Right renal cortex interstitium (tissue), 3 donors: Measurements from ENCODE around the gene VAV2. TPM values are rescaled to one million over a fixed set of nuclear protein-coding genes. Genes with fewer than 3 reads are reported as not detected.

Experiments
- DNase-seq, 3 donors: peaks; one replicate each; pipeline ENCODE4 v3.0.0-alpha.2; 2013; ENCODE audit warnings: low read depth in 3 of 3, low spot score in 2 of 3
- polyA plus RNA-seq, 3 donors: library from polyadenylated mRNA; unstranded; fragments of 120-200 nt; gene quantifications; one replicate each; pipeline ENCODE4 v1.2.1, GENCODE V29; 2013; ENCODE audit not compliant: insufficient read length in 3 of 3

The VAV2 gene
- polyA plus RNA-seq, 3 donors = 34.2 to 34.8 (median 34.8) TPM

DNA sequence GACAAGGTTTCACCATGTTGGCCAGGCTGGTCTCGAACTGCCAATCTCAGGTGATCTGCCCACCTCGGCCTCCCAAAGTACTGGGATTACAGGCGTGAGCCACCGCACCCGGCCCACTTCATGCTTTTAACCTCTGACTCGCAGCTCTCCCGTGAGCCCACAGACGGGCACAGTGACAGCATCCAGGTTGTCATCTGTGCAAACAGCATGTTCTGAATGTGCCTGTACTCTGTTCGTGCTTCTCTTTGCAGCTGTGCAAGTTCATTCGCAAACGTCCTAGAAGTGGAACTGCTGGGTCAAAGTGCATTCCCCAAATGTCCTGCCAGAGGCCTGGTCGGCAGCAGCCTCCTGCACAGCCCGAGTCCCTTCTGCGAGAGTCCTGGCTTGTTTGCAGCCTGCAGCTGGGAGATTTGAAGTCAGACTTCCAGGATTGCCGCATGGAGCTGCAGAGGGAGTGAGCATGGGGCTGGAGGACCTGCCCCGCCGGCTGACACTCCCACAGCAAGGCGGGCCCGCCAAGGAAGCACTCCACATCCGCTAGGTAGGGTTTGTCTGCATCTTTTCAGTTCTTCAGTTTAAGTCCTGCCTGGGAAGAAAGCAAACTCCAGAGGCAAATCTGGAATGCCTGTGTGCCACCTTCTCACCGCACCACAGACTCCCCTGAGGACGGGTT, 36.6 kb upstream of the VAV2 start:
- no peak for DNase-seq

DNA sequence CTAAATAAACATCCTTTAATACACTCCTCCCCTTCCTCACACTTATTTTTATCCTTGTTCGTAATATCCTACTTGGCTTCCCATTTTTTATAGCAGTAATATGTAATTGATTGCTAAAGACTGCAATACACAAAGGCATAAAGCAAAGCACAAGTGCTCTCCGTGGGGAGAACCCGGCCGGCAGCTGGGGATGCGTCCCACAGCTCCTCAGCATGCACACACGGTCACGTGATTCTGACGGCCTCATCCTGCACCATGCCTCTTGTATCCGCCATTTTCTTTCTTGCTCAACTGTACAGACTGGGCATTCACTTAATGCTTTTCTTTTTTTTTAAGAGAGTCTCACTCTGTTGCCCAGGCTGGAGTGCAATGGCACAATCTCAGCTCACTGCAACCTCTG, 36.0 kb upstream of the VAV2 start:
- DNase-seq = no peak

DNA sequence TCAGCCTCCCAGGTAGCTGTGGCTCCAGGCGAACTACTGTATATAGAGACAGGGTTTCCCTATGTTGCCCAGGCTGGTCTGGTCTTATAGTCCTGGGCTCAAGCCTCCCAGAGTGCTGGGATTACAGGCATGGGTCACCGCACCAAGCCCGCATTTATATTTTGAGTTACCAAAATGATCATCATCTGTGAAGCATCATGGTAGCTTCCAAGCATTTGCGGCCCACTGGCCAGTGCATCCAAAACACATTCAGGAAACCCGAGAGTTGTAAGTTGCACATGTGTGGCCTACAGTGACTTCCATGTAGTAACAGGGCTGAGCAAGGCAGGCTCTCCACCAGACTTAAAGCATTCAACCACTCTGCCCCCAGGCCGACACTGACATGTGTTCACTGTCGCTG, 35.4 kb upstream of the VAV2 start:
- no peak for DNase-seq

DNA sequence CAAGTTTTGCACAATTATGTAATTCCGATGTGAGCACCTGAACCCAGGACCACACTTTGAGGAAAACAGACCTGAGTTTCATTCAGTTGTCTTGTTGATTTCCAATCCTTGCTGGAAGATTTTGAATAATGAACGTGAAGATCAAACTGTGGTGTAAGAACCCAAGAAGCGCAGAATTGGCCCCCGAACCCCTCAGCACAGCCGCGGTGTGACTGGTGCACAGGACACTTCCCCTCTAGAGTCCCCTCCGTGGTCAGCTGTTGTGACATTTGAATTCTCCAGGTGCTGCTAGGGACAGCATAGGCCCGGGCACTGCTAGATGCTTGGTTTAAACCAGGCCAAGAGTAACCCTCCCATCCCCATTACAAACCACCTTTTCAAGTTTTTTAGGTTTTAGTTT, 34.9 kb upstream of the VAV2 start:
- DNase-seq = no peak

DNA sequence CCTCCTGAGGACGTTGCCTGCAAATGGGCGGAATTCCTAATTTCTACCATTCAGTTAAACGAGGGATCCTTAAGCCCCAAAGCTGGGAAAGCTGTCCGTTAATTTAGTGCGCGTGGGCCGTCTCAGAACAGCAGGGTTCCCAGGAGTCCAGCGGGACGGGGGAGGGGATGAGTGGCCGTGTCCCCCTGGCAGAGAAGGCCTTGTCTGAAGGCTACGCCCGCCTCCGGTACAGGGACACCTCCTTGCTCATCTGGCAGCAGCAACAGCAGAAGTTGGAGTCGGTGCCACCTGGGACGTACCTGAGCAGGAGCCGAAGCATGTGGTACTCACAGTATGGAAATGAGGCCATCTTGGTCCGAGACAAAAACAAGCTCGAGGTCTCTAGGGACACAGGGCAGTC, 34.5 kb upstream of the VAV2 start:
- no peak for DNase-seq

DNA sequence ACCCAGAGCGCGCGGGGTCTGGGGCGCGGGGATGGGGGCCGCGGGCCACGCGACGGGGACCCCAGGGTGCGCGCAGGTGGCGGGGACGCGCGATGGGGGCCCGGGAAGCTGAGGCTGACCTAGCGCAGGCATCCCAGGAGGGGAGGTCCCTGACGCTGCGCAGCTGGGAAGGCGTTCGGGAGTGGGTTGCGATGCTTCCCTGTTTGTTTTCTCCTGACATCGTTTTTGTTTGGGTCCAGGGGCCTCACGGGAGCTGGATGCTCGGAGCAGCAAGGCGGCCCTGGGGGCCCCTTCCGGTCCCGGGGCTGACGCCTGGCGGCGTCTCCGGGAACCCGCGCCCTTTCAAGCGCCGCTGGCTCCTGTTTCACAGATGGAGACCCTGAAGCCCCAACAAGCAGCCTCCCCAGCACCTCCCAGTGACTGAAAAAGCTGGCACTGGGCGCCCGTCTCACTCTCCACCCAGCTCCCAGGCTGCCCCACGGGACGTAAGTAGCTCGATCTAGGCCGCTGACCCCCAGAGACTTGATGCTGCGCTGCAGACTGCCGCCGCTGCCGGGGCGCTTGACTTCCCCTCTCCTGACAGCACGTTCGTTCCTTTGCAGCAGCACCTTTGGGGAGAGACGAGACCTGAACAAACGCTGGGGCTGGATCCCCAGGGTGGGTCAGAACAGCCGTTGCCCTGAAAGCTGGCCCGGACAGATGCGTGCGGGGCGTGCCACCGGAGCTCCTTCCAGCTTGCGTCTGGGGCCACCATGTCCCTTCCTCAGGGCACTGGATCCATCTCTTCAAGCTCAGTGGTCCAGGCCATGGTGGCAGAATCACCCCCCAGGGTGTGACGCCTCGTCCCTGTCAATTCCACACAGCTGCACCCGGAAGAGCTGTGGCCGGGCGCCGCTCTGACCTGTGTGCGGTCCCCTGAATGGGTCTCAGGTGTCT, 33.8 kb upstream of the VAV2 start:
- peak in 2 of 3 donors; percentile 16 to 29 for DNase-seq

DNA sequence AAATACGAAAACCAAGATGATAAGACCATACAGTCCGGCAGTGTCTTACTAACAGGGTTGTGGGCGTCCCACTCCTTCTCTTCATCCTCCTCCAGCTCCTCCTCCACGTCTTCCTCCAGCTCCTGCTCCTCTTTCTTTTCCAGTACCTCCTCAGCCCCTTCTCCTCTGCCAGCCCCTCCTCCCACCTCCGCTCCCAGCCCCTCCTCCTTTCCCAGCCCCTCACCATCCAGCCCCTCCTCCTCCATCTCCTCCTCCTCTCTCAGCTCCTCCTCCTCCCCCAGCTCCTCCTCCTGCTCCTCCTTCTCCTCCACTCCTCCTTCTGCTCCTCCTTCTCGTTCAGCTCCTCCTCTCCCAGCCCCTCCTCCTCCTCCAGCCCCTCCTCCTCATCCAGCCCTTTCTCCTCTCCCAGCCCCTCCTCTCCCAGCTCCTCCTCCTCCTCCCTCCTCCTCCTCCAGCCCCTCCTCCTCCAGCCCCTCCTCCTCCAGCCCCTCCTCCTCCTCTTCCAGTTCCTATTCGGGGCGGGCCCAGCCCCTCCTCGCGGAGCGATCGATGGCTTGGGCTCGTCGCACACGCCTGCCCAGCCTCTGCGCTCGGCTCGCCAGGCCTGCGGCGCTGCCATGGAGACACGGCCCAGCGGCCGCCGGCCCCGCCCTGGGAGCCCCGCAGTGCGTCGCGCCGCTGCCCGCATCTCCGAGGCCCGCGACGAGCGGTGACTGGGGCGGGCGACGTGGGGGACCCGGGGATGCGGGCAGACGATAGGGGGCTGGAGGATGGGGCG, 32.9 kb upstream of the VAV2 start, which contains the start of gene BRD3OS:
TSS of gene BRD3OS (plus strand) at position 654 of the 778 bp plus-strand sequence. CDS start 1,267 bp downstream, outside the sequence.
- DNase-seq = peak; percentile 97 to 100 (median 99)

DNA sequence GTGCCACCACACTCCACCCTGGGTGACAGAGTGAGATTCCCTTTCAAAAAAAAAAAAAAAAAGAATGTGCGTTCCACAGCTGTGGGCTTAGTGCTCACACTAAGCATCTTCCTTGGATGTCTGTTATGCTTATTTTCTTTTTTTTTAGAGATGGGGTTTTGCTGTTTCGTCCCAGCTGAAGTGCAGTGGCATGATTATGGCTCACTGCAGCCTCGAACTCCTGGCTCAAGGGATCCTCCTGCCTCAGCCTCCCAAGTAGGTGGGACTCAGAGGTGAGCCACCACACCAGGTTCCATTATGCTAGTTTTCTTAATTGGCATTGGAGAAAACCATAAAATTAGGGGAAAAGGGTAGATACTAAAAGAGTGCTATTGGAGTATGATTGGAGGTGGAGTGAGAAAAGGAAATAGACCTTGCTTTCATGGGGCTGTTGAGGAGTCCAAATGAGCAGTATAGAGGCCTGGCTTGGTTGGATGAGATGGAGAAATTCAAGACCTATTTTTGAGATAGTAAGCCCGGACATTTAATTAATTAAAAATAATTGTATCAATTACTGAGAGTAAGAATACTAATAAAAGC, 32.2 kb upstream of the VAV2 start:
- no peak for DNase-seq

DNA sequence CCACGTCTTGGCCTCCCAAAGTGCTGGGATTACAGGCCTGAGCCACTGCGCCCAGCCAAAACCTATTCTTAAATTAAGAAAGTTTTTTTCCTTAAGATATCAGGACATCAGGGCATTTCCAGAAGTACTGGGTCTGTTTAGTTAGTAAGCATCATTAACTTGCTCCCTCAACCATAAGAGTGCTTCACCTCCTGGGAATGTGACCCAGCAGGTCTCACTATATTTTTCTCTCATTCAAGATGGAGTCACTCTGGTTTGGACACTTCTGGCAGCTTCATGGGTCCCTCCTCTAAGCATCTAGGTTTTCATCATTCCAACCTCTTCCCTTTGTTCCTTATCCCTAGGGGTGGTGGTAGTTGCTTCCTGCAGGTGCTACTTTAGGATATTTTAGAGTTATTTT, 22.8 kb upstream of the VAV2 start:
- no peak for DNase-seq

DNA sequence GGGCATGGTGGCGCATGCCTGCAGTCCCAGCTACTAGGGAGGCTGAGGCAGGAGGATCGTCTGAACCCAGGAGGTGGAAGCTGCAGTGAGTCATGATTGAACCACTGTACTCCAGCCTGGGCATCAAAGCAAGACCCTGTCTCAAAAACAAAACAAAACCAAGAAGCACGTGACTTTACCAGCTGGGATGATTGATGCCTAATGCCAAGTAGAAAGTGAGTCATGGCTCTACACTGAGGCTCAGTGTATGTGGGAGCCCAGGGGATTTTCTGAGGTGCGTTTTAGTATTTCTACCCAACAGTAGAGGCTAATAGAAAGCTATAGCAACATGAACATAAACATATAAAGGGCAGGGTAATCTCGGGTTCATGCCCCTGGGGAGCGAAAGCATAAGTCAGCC, 19.3 kb upstream of the VAV2 start:
- no peak for DNase-seq

DNA sequence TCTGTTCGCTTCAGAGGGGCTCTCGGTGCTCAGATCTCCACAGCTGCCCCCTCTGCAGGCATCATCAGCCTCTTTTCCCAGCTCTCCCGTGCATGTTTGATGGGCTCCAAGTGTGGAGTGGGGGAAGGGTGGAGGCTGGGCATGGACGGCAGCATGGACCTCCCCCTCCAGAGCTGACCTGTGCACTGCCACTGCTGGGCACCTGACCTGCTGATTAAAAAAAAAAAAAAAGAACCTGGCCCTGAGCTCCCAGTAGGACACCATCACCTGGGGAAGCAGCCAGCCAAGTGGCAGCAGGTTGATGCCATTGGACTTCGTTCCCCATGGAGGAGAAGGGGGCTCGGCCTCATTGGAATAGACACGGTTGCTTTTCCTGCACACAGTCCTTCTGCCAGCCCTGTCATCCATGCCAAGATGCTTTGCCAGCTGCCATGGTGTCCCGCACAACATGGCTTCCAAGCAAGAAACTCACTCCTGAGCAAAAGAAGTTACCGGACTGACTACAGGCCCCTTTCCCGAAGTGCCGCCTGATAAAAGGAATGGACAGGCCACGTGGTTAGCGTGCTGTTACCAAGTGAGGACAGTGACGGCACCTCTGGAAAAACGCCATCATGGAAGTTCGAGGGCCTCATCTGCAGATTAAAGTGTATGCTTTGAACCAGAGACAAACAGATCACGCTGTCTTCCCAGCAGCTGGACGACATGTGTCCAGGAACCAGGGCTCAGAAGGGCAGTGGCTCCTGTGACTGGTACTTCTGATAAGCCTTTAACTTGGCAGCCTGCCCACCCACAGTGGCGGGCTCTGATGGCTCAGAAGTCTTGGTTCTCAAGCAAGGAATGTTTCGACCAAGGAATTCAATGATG, 18.4 kb upstream of the VAV2 start:
- DNase-seq = no peak

DNA sequence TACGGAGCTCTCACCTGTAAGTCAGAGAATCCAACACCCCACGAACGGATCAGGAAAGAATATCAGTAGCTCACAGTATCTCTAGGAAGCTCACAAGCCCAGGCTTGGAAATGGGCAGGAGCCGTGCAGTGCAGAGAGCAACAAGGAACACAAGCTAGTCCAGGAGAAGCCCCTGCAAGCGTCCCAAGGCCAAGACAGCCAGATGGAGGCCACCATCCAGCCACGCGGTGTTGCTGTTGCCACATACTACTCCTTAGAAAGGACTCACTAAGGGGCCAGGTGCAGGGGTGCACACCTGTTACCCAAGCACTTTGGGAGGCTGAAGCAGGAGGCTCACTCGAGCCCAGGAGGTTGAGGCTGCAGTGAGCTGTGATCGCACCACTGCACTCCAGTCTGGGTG, 15.4 kb upstream of the VAV2 start:
- no peak for DNase-seq

DNA sequence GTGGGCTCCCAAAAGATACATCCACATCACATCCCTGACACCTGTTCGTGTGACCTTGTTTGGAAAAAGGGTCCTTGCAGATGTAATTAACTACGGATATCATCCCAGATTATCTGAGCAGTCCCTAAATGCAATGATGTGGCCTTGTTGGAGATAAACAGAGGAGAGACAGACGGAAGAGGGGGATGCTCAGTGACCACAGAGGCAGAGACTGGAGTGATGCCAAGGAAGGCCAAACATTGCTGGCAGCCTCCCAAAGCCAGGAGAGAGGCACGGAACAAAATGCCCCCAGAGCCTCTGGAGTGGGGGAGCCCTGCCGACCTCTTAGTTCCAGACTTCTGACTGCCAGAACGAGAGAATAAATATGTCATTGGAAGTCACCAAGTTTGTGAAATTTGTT, 15.0 kb upstream of the VAV2 start:
- no peak for DNase-seq

DNA sequence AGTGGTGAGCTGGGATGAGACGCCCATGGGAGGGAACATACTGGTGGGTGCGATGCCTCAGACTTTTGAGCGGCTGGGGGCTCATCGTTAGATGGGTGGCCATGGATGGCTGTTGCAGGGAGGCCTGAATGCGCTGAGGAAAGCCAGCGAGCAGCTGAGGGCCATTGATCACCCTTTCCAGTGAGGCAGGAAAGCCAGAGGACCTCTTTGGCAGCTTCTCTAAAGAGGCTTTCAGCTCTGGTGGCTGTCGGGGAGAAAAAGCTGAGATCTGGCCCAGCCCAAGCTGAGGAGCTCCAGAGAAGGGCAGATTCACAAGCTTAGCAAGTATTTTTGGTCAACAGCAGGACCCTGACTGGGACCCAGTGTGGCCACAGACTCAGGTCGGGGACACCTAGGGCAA, 13.3 kb upstream of the VAV2 start:
- no peak for DNase-seq

DNA sequence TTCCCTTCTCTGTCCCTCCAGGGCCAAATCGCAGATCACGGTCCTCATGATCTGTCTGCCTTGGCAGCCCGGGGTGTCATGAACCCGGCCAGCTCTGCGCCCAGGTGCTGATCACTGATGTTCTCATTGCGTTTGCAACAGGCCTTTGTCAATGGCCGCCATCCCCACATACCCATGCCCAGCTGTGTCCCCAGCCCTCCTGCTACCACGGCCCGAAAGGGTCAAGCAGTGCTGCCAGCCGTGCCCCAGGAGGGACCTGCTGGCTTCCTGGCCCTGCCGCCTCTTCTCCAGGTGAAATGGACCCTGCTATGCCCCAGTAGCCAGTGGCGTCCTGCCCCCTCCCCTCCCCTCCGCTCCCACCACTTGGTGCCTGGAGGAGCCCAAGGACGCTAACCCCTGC, 12.8 kb upstream of the VAV2 start:
- no peak for DNase-seq

DNA sequence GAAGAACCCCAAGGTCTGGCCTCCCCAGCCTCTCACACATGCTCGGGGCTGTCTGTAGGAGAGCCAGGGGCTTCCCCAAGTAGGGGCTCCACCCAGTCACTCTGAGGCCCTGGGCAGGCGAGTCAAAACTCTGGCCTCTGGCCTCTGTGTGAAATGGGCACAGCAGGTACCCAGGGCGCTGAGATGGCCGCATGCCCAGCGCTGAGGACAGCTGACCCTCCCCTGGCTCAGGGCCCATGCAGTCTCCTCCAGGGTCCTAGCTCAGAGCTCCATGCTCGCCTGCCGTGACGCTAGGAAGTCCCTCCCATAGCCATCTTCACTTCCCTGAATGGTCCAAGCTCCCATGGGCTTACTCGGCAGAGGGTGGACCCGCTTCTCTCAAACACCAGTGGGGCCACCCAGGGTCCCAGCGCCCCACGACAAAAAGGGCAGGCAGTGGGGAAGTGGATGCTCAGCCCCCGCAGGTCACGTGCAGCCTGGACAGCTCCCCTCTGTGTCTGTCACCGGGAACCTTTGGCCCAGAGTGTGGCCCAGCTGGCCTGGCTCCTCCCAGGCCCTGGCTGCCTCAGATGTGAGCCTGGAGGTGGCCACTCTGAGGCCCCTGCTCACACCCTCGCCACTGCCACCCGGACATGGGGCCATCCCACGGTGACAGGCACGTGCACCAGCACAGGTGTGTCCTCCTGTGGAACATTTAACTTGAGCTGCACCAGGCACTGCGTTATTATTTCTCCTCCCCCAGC, 12.2 kb upstream of the VAV2 start:
- DNase-seq = no peak

DNA sequence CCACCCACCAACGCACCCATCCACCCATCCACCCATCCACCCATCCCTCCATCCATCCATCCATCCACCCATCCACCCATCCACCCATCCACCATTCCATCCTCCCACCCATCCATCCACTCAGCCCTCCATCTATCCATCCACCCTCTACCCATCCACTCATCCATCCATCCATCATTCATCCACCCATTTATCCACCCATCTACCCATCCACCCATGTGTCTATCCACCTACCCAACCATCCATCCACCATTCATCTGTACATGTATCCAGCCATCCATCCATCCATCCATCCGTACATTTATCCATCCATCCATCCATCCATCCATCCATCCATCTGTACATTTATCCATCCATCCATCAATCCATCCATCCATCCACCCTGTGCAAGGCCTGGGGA, 11.1 kb upstream of the VAV2 start:
- no peak for DNase-seq

DNA sequence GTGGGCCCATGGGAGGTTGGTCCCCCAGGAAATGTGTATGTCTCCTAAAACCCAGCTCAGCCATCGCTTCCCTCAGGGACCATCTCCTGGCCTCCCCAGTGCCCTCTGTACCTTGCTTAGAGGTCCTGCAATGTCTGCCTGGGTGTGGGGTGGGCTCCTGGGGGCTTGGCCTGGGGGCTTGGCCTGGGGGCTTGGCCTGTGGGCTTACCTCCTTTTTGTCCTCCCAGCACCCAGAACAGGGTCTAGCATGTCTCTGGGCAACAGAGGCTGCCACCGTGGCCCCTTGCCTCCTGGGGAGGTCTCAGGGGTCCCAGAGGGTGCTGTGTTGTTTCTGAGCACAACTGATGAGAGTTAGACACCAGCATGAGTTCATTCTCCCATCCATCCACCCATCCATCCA, 10.7 kb upstream of the VAV2 start:
- no peak for DNase-seq

DNA sequence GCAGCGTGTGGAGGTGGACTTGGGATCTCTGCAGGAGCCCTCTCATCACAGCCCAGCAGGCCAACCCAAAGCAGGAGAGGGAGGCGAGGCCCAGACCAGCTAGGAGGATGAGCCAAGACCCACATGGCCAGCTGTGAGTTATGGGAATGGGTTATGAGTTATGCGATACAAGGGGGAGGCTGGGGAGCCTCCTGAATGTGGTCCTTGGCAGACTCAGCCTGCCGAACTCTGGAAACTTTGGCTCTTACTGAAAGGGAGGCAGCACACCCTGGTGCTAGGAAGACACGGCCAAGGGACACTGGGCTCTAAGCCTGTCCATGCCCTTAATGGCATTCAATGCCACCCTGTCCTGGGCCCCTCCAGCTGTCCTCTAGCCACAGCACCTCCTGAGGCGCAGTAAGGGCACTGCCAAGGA, 7.7 kb upstream of the VAV2 start:
- DNase-seq = no peak
